Measurements from ENCODE around the gene CTSA. TPM values are rescaled to one million over a fixed set of nuclear protein-coding genes. Genes with fewer than 3 reads are reported as not detected.

CTSA gene
- total and polyA plus RNA-seq, 2 of the 4 experiments (the other 2 are of a cell fraction) = 19.0 to 312 TPM

- TF ChIP-seq POLR2A (IDR thresholded peaks at IDR 0.05; ENCODE audit: low read depth, low read length) (no peak; the same call in 1 of the 2 replicates), USF2 (IDR thresholded peaks at IDR 0.05; ENCODE audit: low read depth, low read length) (peak; percentile 6; the same call in 1 of the 2 replicates), SMC3 (IDR thresholded peaks at IDR 0.05; ENCODE audit: low read depth, low read length) (peak; percentile 56), RAD21 (IDR thresholded peaks at IDR 0.05; ENCODE audit: low read length) (peak; percentile 53), CEBPB (IDR thresholded peaks at IDR 0.05; ENCODE audit: low read depth, low read length) (no peak), MXI1 (IDR thresholded peaks at IDR 0.05; ENCODE audit: borderline replicate concordance, low read depth, low read length) (peak; percentile 78), NFE2L2 (IDR thresholded peaks at IDR 0.05; ENCODE audit: low read depth, low read length) (no peak)
- TF ChIP-seq, protein P1, sequence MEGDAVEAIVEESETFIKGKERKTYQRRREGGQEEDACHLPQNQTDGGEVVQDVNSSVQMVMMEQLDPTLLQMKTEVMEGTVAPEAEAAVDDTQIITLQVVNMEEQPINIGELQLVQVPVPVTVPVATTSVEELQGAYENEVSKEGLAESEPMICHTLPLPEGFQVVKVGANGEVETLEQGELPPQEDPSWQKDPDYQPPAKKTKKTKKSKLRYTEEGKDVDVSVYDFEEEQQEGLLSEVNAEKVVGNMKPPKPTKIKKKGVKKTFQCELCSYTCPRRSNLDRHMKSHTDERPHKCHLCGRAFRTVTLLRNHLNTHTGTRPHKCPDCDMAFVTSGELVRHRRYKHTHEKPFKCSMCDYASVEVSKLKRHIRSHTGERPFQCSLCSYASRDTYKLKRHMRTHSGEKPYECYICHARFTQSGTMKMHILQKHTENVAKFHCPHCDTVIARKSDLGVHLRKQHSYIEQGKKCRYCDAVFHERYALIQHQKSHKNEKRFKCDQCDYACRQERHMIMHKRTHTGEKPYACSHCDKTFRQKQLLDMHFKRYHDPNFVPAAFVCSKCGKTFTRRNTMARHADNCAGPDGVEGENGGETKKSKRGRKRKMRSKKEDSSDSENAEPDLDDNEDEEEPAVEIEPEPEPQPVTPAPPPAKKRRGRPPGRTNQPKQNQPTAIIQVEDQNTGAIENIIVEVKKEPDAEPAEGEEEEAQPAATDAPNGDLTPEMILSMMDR (conservative IDR thresholded peaks at IDR 0.05; ENCODE audit: low read depth, low read length) = peak; percentile 64
- in situ Hi-C loops (cut with MboI; ENCODE audit: low sequenced_read_pairs) (no loop called here), dilution Hi-C loops (cut with HindIII; ENCODE audit: low sequenced_read_pairs, unreplicated experiment) (no loop called here), intact Hi-C loops (cut with micrococcal nuclease) (loop anchor here (2.0 to 5.0 kb wide), 3 partner anchors 44 to 82 kb away; partner anchors contain the start of genes PCIF1 and ZNF335)
- ChIA-PET POLR2A (ENCODE audit: unreplicated experiment) (interaction anchor here (0.6 to 1.2 kb wide), 4 partner anchors 9 to 34 kb away, joined by 4 to 10 read pairs (median 6); partner anchors contain the start of gene ZSWIM1), CTCF (interaction anchor here (0.6 to 1.7 kb wide), 6 partner anchors 9 to 913 kb away, joined by 3 to 8 read pairs (median 3); partner anchors contain the start of gene ZSWIM1)
- Histone ChIP-seq H3K4ac (ENCODE audit: low read depth, low read length) (peak overlapping the region; percentile 92), H2BK120ac (ENCODE audit: low read depth, low read length) (peak overlapping the region; percentile 43; the same call in 1 of the 2 replicates), H2AFZ (replicated peaks; ENCODE audit: low read length, poor library complexity) (peak overlapping the region; percentile 99), H2BK20ac (ENCODE audit: low read depth, low read length) (no peak overlapping the region), H3K4me1 (ENCODE audit: control insufficient read depth, insufficient read depth, low read length) (peaks cover 3% of the 10 kb centered on the region; the same call in 1 of the 2 replicates), H3K18ac (ENCODE audit: low read depth, low read length) (peak overlapping the region; percentile 42), H4K91ac (ENCODE audit: insufficient read depth, low read depth, low read length) (peak overlapping the region; percentile 70), H2AK5ac (ENCODE audit: low read depth, low read length) (peak overlapping the region; percentile 51; the same call in 1 of the 2 replicates), H2AK9ac (replicated peaks; ENCODE audit: low read depth, low read length, poor library complexity) (peak overlapping the region; percentile 88), H4K5ac (ENCODE audit: low read depth, low read length) (peak overlapping the region; percentile 29), H3K27ac (ENCODE audit: insufficient read depth, low read length) (peak overlapping the region; percentile 61), H3K4me3 (ENCODE audit: insufficient read depth, low read depth, low read length) (peak overlapping the region; percentile 74), H2BK5ac (ENCODE audit: low read depth, low read length, poor library complexity, severe bottlenecking) (peak overlapping the region; percentile 40), H3K79me1 (ENCODE audit: low read depth in 1 of 2, low read length in 2 of 2) (peaks cover 14 to 64% of the 10 kb centered on the region in 2 experiments), H3K14ac (replicated peaks; ENCODE audit: low read depth, low read length) (peak overlapping the region; percentile 75), H3K9me3 (ENCODE audit: control insufficient read depth, insufficient read depth, low read length) (no peaks in the 10 kb centered on the region), H3K9ac (ENCODE audit: low read depth, low read length) (peak overlapping the region; percentile 65), H3K36me3 (ENCODE audit: control insufficient read depth, insufficient read depth, low read length) (peaks cover 29% of the 10 kb centered on the region), H2BK15ac (ENCODE audit: low read depth, low read length) (no peak overlapping the region; the same call in 2 of the 3 replicates), H4K8ac (ENCODE audit: low read depth in 2 of 2, low read length in 2 of 2) (peak overlapping the region; percentile 61 to 90), H3K27me3 (ENCODE audit: control insufficient read depth, insufficient read depth, low read length) (no peaks in the 10 kb centered on the region), H3K23ac (ENCODE audit: low read depth, low read length) (peak overlapping the region; percentile 45; the same call in 1 of the 2 replicates), H3K9me1 (ENCODE audit: insufficient read depth, low read length) (0 out of 2 replicates have a peak, but pooled peaks cover 2% of the 10 kb centered on the region), H4K20me1 (ENCODE audit: insufficient read depth, low read length) (0 out of 2 replicates have a peak, but pooled peaks cover 8% of the 10 kb centered on the region), H3K4me2 (ENCODE audit: low read depth, low read length) (peak overlapping the region; percentile 71), H3K56ac (ENCODE audit: extremely low read depth, insufficient read depth, low read length) (peak overlapping the region; percentile 42; the same call in 1 of the 2 replicates)
- DNase-seq (peak; percentile 78), ATAC-seq (ENCODE audit: low read depth) (peak; percentile 66)
- no TSS peak for BruUV-seq (replicated peaks)
- 1% methylated on average over 28 of the region's 79 CpGs; no CpG with 5 or more reads in 1 of the 2 experiments for WGBS, 2 experiments (ENCODE audit: extremely low coverage in 2 of 2, insufficient read length in 1 of 2)
Observed at GRCh38 chr20:45890077-45890984, 804 bp upstream of the CTSA start.
